Peyer's patch (tissue), 4 donors: ENCODE data around the gene FPR2.

Source experiments
- CTCF ChIP-seq, 6 experiments: fragments of 450-650 bp in 4 of 6; fragments of 200-600 bp in 2 of 6; sonication (generic) in 1 of 6; IDR thresholded peaks; one replicate each; pipeline ENCODE4 v1.5.1; 2017 to 2019; ENCODE audit warnings: antibody characterized with exemption in 6 of 6, mild to moderate bottlenecking in 3 of 6, moderate library complexity in 1 of 6
- POLR2A ChIP-seq, 2 donors: fragments of 450-650 bp; IDR thresholded peaks; one replicate each; pipeline ENCODE4 v1.5.1; 2017; ENCODE audit warnings: antibody characterized with exemption in 2 of 2, mild to moderate bottlenecking in 2 of 2, moderate library complexity in 2 of 2

DNA sequence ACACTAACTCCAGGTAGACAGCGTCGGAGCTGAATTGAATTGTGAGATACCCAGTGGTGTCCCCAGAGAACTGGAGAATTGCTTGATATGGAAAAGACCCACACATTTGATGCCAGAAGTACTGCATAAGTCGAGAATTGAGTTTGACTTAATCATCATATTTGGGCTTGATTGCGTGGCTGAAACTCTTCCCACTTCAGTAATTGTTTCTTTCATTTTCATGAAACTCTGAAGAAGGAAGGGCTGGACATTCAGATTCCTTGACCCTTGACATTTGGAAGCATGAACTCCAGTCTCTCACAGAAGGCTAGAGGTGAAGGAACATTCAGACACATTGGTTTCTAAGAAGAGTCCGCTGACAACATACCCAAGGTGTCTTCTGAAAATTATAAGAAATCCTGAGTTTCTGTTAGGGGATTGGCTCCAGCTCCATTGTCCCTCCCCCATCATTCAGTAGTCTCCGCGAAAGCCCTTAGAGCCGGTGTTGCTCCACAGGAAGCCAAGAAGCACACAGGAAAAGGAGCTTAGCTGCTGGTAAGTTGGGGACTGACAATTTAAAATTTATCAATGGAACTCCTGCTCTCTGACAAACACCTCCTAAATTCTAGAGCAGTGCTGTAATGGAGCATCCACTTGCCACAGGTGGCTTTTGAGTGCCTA, at the start of gene FPR2:
- TF ChIP-seq CTCF (IDR thresholded peaks at IDR 0.05) (no peak), POLR2A (IDR thresholded peaks at IDR 0.05) (no peak)
